ENCODE data around the gene MICALL1.

The MICALL1 gene, protein sequence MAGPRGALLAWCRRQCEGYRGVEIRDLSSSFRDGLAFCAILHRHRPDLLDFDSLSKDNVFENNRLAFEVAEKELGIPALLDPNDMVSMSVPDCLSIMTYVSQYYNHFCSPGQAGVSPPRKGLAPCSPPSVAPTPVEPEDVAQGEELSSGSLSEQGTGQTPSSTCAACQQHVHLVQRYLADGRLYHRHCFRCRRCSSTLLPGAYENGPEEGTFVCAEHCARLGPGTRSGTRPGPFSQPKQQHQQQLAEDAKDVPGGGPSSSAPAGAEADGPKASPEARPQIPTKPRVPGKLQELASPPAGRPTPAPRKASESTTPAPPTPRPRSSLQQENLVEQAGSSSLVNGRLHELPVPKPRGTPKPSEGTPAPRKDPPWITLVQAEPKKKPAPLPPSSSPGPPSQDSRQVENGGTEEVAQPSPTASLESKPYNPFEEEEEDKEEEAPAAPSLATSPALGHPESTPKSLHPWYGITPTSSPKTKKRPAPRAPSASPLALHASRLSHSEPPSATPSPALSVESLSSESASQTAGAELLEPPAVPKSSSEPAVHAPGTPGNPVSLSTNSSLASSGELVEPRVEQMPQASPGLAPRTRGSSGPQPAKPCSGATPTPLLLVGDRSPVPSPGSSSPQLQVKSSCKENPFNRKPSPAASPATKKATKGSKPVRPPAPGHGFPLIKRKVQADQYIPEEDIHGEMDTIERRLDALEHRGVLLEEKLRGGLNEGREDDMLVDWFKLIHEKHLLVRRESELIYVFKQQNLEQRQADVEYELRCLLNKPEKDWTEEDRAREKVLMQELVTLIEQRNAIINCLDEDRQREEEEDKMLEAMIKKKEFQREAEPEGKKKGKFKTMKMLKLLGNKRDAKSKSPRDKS

DNA sequence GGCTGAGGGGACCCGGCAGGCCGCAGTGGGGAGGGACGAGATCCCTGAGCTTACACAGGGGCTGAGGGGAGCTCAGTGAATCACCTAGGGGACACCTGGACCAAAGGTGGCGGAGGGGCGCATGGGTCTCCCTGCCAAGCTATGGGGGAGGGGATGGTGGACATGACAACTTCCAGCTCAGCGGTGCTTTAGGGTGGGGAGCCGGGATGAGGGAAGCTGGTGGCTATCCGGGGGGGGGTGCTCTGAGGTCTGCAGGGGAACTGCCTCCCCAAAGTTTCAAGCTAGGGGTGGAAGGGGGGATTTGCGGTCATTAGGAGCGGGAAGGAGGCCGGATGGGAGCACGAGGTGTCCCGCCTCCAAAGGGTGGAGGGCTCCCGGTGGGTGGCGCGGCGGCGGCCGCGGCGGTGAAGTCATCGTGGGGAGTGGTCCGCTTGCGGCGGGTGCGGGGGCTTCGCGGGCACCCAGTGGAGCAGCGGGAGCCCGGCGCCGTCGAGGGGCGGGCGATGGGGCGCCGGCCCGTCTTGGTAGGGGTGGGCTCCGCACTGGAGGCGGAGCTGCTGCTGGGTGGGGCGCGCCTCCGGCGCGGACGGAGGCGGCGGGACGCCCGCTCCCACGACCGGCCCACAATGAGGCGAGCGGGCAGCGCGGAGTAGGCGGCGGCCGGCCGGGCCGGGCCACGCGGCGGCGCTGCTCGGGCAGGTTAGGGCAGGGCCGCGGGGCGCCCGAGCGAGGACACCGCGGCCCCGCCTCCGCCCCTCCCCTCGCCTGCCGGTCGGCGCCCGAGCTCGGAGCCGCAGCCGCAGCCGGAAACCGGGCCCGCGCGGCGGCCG lies at the start of gene MICALL1:
Gene MICALL1, plus strand, starts transcription at position 764 of the 830 bp plus-strand sequence. CDS start 126 bp downstream, outside the sequence.
- ATAC-seq (ENCODE audit: low read depth) (peak; percentile 69), DNase-seq (ENCODE audit: low spot score) (peak; percentile 83)
- peak within 1 kb of the TSS; percentile 97 for H3K4me3 ChIP-seq (ENCODE audit: severe bottlenecking)
- TF ChIP-seq, protein P1, sequence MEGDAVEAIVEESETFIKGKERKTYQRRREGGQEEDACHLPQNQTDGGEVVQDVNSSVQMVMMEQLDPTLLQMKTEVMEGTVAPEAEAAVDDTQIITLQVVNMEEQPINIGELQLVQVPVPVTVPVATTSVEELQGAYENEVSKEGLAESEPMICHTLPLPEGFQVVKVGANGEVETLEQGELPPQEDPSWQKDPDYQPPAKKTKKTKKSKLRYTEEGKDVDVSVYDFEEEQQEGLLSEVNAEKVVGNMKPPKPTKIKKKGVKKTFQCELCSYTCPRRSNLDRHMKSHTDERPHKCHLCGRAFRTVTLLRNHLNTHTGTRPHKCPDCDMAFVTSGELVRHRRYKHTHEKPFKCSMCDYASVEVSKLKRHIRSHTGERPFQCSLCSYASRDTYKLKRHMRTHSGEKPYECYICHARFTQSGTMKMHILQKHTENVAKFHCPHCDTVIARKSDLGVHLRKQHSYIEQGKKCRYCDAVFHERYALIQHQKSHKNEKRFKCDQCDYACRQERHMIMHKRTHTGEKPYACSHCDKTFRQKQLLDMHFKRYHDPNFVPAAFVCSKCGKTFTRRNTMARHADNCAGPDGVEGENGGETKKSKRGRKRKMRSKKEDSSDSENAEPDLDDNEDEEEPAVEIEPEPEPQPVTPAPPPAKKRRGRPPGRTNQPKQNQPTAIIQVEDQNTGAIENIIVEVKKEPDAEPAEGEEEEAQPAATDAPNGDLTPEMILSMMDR (IDR thresholded peaks at IDR 0.05; ENCODE audit: poor library complexity, severe bottlenecking): peak; percentile 69
- no peaks in the 10 kb centered on the region for H3K27me3 ChIP-seq (ENCODE audit: insufficient read depth, poor library complexity, severe bottlenecking)
- H3K27ac ChIP-seq (ENCODE audit: poor library complexity, severe bottlenecking): peak within 1 kb of the TSS; percentile 99
- H3K4me1 ChIP-seq (ENCODE audit: insufficient read depth, poor library complexity, severe bottlenecking): peaks cover 13% of the 10 kb centered on the region
- H3K9me3 ChIP-seq (ENCODE audit: severe bottlenecking): no peaks in the 10 kb centered on the region
- H3K36me3 ChIP-seq (ENCODE audit: low read depth): peaks cover 37% of the 10 kb centered on the region

DNA sequence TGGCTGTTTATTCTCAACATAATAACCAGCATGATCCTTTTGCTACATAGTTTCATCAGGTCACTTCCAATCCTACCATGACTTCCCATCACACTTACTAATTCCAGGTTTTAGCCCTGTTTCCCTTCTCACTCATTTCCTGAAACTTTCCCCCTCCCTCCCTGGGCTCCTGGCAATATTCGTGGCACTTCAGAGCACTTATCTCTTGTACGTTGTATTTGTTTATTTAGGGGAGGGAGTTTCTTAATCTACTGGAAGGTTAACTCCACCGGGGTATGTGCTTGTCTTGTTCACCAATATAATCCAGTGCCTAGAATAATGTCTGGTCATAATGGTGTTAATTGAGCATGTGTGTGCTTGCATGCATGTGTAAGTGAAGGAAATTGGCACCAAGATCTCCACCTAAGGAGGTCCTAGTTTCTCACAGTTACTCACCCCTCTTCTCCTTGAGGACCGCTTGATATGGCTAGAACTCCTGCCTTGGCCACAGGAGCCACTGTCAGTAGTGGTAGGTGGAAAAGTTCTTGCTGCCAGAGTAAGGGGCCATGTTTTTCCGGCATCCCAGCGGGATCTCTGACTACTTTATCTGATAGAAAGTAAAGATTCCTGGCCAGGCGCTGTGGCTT lies 45.2 kb upstream of the MICALL1 start:
- TF ChIP-seq, protein P1 (IDR thresholded peaks at IDR 0.05; ENCODE audit: poor library complexity, severe bottlenecking): no peak
- no peak overlapping the region for H3K27ac ChIP-seq (ENCODE audit: poor library complexity, severe bottlenecking)
- H3K4me3 ChIP-seq (ENCODE audit: severe bottlenecking): no peak overlapping the region
- H3K27me3 ChIP-seq (ENCODE audit: insufficient read depth, poor library complexity, severe bottlenecking): no peaks in the 10 kb centered on the region
- DNase-seq (ENCODE audit: low spot score) (no peak), ATAC-seq (ENCODE audit: low read depth) (no peak)
- H3K36me3 ChIP-seq (ENCODE audit: low read depth): peaks cover 89% of the 10 kb centered on the region
- H3K9me3 ChIP-seq (ENCODE audit: severe bottlenecking): no peaks in the 10 kb centered on the region
- no peaks in the 10 kb centered on the region for H3K4me1 ChIP-seq (ENCODE audit: insufficient read depth, poor library complexity, severe bottlenecking)

DNA sequence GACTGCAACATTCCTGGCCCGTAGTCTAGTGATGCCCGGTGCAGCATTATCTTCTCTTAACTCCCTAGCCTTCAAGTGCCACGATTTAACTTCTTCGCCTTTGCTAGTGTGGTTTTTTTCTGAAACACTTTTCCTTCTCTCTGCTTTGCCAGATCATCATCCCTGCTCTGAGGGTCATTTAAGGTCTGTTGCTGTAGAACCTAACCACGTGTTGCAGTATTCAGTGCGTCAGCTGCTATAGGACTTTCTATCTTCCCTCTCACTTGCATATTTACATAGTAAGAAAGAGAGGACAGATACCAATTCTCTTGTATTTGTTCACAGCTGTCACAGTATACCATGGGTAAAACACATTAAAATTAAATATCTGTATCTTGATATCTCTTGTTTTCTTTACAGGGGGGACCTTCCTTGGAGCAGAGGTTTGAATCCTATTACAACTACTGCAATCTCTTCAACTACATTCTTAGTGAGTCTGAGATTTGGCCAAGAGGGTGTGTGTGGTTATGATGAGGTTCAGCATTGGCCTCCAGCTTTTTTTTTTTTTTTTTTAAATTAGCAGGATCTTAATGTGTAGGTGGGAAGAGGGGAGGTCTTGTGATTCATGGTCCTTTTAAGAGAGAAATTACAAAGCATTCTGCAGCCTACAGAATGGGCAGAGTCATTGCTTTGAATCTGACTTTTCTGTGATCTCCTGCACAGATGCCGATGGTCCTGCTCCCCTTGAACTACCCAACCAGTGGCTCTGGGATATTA lies 43.3 kb upstream of the MICALL1 start:
- TF ChIP-seq, protein P1 (IDR thresholded peaks at IDR 0.05; ENCODE audit: poor library complexity, severe bottlenecking): no peak
- ATAC-seq (ENCODE audit: low read depth) (no peak), DNase-seq (ENCODE audit: low spot score) (no peak)
- no peak overlapping the region for H3K4me3 ChIP-seq (ENCODE audit: severe bottlenecking)
- no peak overlapping the region for H3K27ac ChIP-seq (ENCODE audit: poor library complexity, severe bottlenecking)
- H3K27me3 ChIP-seq (ENCODE audit: insufficient read depth, poor library complexity, severe bottlenecking): no peaks in the 10 kb centered on the region
- no peaks in the 10 kb centered on the region for H3K9me3 ChIP-seq (ENCODE audit: severe bottlenecking)
- peaks cover 93% of the 10 kb centered on the region for H3K36me3 ChIP-seq (ENCODE audit: low read depth)
- no peaks in the 10 kb centered on the region for H3K4me1 ChIP-seq (ENCODE audit: insufficient read depth, poor library complexity, severe bottlenecking)

DNA sequence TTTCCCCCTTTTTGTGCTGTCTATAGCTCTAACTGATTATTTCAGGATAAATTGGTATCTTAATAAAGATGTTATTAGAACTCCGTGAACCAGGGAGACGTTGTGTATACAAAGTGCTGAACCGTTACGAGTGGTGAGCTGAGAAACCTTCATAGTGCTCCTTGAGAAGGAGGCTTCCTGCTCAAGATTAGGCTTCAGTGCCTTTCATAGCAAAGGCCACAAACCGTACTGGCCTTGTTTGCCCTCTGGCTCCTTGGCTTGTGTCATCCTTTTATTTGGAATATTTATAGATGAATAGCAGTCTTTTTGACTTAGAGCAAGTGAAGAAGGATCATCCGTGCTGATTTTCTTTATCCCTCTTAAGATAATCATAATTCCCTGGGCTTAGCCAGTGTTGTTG lies 40.6 kb upstream of the MICALL1 start:
- ATAC-seq (ENCODE audit: low read depth) (no peak), DNase-seq (ENCODE audit: low spot score) (no peak)
- Histone ChIP-seq H3K4me1 (ENCODE audit: insufficient read depth, poor library complexity, severe bottlenecking) (no peaks in the 10 kb centered on the region), H3K9me3 (ENCODE audit: severe bottlenecking) (no peaks in the 10 kb centered on the region), H3K27me3 (ENCODE audit: insufficient read depth, poor library complexity, severe bottlenecking) (no peaks in the 10 kb centered on the region), H3K36me3 (ENCODE audit: low read depth) (peaks cover 91% of the 10 kb centered on the region), H3K4me3 (ENCODE audit: severe bottlenecking) (no peak overlapping the region), H3K27ac (ENCODE audit: poor library complexity, severe bottlenecking) (no peak overlapping the region)
- TF ChIP-seq, protein P1 (IDR thresholded peaks at IDR 0.05; ENCODE audit: poor library complexity, severe bottlenecking): no peak
